ENCODE measurements around the gene ITGB6. TPM values are rescaled to one million over a fixed set of nuclear protein-coding genes. Genes with fewer than 3 reads are reported as not detected.

The ITGB6 gene
- total and polyA plus RNA-seq, 2 donors (not counting 1 experiment from before 2014, with no cell fraction given), result 0.01 TPM; not detected in 1

DNA sequence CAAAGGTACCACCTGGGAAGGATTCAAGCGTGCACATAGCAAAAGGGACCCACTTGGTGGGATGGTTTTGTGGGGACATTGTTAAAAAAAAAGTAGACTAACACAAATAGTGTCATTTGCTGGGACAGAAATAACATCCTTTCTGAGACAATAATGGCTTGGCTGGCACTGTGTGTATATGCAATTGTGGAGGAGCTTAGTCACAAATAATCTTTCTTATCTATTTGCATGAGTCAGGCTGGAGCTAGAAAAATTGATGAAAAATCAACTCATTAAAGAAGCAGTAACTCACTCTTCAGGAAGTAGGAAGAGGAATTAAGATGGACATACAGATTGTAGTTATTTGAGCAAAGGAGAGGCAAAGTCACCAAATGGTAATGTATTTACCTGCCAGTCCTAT lies 29.5 kb upstream of the ITGB6 start:
- DNase-seq (ENCODE audit: low read depth in 2 of 2), result peak; percentile 43 to 84
- no peak overlapping the region for H3K27ac ChIP-seq (ENCODE audit: insufficient read depth, low read length)
- H3K79me2 ChIP-seq (ENCODE audit: control insufficient read depth, insufficient read depth, low read length), result no peaks in the 10 kb centered on the region

DNA sequence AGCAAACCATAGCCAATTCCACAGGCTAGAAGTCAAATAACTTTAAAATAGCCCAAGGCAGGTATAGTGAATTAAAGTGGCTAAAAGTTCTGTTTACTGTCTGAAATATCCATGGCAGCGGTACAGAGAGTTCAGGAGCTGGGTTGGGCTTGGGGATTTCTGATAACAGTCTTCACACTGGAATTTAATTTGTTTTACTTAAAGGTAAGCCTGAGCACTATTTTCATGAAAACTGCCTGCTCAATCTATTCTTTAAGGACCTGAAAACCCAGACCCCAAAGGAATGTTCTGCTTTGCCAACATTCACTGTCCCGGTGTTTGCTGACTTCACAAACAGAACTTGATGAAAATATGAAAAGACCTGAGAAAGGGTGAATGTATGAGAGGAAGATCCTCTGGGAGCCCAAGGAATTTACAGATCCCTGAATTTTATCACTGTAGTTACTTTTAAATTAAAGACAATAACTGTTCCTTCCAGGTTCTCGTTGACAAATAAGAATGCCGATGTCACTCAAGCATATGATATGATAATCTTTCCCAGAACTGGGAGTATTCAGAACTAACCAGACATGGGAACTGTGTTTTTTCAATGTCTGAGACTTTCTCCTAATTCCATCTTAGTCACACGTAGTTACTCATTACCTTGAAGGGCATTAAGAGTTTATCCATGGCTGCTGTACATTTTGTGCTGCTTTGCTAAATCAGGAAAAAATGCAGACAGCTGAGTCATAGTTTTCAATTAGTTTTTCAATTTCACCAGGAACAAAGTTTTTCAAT lies 28.3 kb upstream of the ITGB6 start:
- Histone ChIP-seq H3K27ac (ENCODE audit: insufficient read depth, low read length) (no peak overlapping the region), H3K27me3 (ENCODE audit: control insufficient read depth, insufficient read depth, low read length) (no peaks in the 10 kb centered on the region), H3K4me1 (ENCODE audit: control insufficient read depth, extremely low read depth, insufficient read depth, low read length) (peaks cover 20% of the 10 kb centered on the region), H3K79me2 (ENCODE audit: control insufficient read depth, insufficient read depth, low read length) (no peaks in the 10 kb centered on the region), H4K20me1 (ENCODE audit: control insufficient read depth, extremely low read depth, insufficient read depth, low read length) (no peaks in the 10 kb centered on the region), H3K9me3 (ENCODE audit: control insufficient read depth, insufficient read depth, low read depth, low read length) (no peaks in the 10 kb centered on the region), H3K9ac (ENCODE audit: insufficient read depth, low read length) (no peak overlapping the region), H3K4me2 (ENCODE audit: extremely low read depth, insufficient read depth, low read length) (no peak overlapping the region), H3K36me3 (ENCODE audit: control insufficient read depth, insufficient read depth, low read length) (no peaks in the 10 kb centered on the region), H2AFZ (ENCODE audit: low read length) (no peak overlapping the region), H3K4me3 (replicated peaks in 1 of 4; ENCODE audit: control extremely low read depth in 1 of 4, insufficient read depth in 1 of 4, low read depth in 3 of 4, low read length in 4 of 4) (no peak overlapping the region)
- no peak for TF ChIP-seq EZH2 (IDR thresholded peaks at IDR 0.05; ENCODE audit: low read length, missing control alignments)
- TF ChIP-seq, protein P1, sequence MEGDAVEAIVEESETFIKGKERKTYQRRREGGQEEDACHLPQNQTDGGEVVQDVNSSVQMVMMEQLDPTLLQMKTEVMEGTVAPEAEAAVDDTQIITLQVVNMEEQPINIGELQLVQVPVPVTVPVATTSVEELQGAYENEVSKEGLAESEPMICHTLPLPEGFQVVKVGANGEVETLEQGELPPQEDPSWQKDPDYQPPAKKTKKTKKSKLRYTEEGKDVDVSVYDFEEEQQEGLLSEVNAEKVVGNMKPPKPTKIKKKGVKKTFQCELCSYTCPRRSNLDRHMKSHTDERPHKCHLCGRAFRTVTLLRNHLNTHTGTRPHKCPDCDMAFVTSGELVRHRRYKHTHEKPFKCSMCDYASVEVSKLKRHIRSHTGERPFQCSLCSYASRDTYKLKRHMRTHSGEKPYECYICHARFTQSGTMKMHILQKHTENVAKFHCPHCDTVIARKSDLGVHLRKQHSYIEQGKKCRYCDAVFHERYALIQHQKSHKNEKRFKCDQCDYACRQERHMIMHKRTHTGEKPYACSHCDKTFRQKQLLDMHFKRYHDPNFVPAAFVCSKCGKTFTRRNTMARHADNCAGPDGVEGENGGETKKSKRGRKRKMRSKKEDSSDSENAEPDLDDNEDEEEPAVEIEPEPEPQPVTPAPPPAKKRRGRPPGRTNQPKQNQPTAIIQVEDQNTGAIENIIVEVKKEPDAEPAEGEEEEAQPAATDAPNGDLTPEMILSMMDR (conservative IDR thresholded peaks at IDR 0.05 in 1 of 2, IDR thresholded peaks at IDR 0.05 in 1 of 2; ENCODE audit: low read depth in 1 of 2, low read length in 2 of 2), result no peak
- DNase-seq (ENCODE audit: low read depth in 2 of 2), result peak; percentile 76 to 97

More for the DNA sequence above, 29.5 kb upstream of the ITGB6 start:
- TF ChIP-seq EZH2 (IDR thresholded peaks at IDR 0.05; ENCODE audit: low read length, missing control alignments), result no peak
- TF ChIP-seq, protein P1 (conservative IDR thresholded peaks at IDR 0.05 in 1 of 2, IDR thresholded peaks at IDR 0.05 in 1 of 2; ENCODE audit: low read depth in 1 of 2, low read length in 2 of 2), result no peak
- Histone ChIP-seq H3K27me3 (ENCODE audit: control insufficient read depth, insufficient read depth, low read length) (no peaks in the 10 kb centered on the region), H3K4me2 (ENCODE audit: extremely low read depth, insufficient read depth, low read length) (no peak overlapping the region), H3K36me3 (ENCODE audit: control insufficient read depth, insufficient read depth, low read length) (no peaks in the 10 kb centered on the region), H2AFZ (ENCODE audit: low read length) (no peak overlapping the region), H3K9me3 (ENCODE audit: control insufficient read depth, insufficient read depth, low read depth, low read length) (no peaks in the 10 kb centered on the region), H3K4me1 (ENCODE audit: control insufficient read depth, extremely low read depth, insufficient read depth, low read length) (peaks cover 10% of the 10 kb centered on the region), H3K9ac (ENCODE audit: insufficient read depth, low read length) (no peak overlapping the region), H3K4me3 (replicated peaks in 1 of 4; ENCODE audit: control extremely low read depth in 1 of 4, insufficient read depth in 1 of 4, low read depth in 3 of 4, low read length in 4 of 4) (no peak overlapping the region), H4K20me1 (ENCODE audit: control insufficient read depth, extremely low read depth, insufficient read depth, low read length) (no peaks in the 10 kb centered on the region)

- TF ChIP-seq EZH2 (IDR thresholded peaks at IDR 0.05; ENCODE audit: low read length, missing control alignments), result no peak
- TF ChIP-seq, protein P1 (conservative IDR thresholded peaks at IDR 0.05 in 1 of 2, IDR thresholded peaks at IDR 0.05 in 1 of 2; ENCODE audit: low read depth in 1 of 2, low read length in 2 of 2), result no peak
- Histone ChIP-seq H3K9ac (ENCODE audit: insufficient read depth, low read length) (no peak overlapping the region), H3K36me3 (ENCODE audit: control insufficient read depth, insufficient read depth, low read length) (no peaks in the 10 kb centered on the region), H3K27ac (ENCODE audit: insufficient read depth, low read length) (no peak overlapping the region), H2AFZ (ENCODE audit: low read length) (no peak overlapping the region), H3K4me2 (ENCODE audit: extremely low read depth, insufficient read depth, low read length) (peak overlapping the region; percentile 18), H3K79me2 (ENCODE audit: control insufficient read depth, insufficient read depth, low read length) (no peaks in the 10 kb centered on the region), H3K27me3 (ENCODE audit: control insufficient read depth, insufficient read depth, low read length) (no peaks in the 10 kb centered on the region), H4K20me1 (ENCODE audit: control insufficient read depth, extremely low read depth, insufficient read depth, low read length) (no peaks in the 10 kb centered on the region), H3K4me3 (replicated peaks in 1 of 4; ENCODE audit: control extremely low read depth in 1 of 4, insufficient read depth in 1 of 4, low read depth in 3 of 4, low read length in 4 of 4) (no peak overlapping the region), H3K9me3 (ENCODE audit: control insufficient read depth, insufficient read depth, low read depth, low read length) (no peaks in the 10 kb centered on the region), H3K4me1 (ENCODE audit: control insufficient read depth, extremely low read depth, insufficient read depth, low read length) (peaks cover 20% of the 10 kb centered on the region)
- peak; percentile 36 to 80 for DNase-seq (ENCODE audit: low read depth in 2 of 2)
These were observed 27.3 kb upstream of the ITGB6 start for GRCh38 chr2:160227293-160227915.
